K562 (cell line): ENCODE data around the gene ABHD14A. TPM values are rescaled to one million over a fixed set of nuclear protein-coding genes. Genes with fewer than 3 reads are reported as not detected.

Source experiments
- RERE ChIP-seq: sonication (generic); formaldehyde crosslinking; IDR thresholded peaks from 2 replicates; pipeline ENCODE4 v1.8.0; 2023; ENCODE audit warnings: missing genetic modification reagents, mild to moderate bottlenecking, borderline replicate concordance
- TCF3 ChIP-seq: sonication (generic); formaldehyde crosslinking; IDR thresholded peaks from 2 replicates; pipeline ENCODE4 v1.4.0; 2020; ENCODE audit warnings: mild to moderate bottlenecking, missing genetic modification reagents
- TSHZ1 ChIP-seq: fragments of 250-450 bp; sonication (Bioruptor Pico); IDR thresholded peaks from 2 replicates; pipeline ENCODE4 v1.4.0; 2020; ENCODE audit warnings: mild to moderate bottlenecking, moderate library complexity
- ZEB2 ChIP-seq: fragments of 450-650 bp; IDR thresholded peaks from 2 replicates; pipeline ENCODE4 v1.6.1; 2016
- ZNF347 ChIP-seq: fragments of 450-650 bp; formaldehyde crosslinking; IDR thresholded peaks from 2 replicates; pipeline ENCODE4 v1.4.0; 2020; ENCODE audit warnings: low read depth, mild to moderate bottlenecking, moderate library complexity
- polyA plus RNA-seq, 8 experiments: library from polyadenylated mRNA; depleted of rRNA in 4 of 8; stranded (reverse) in 5 of 8; unstranded in 3 of 8; fragments of >200 nt; fragmentation: Nextera tagmentation in 2 of 8; fragmentation: Illumina TruSeq in 1 of 8; extraction: Ambion mirVana in 2 of 8; extraction: Trizol in 1 of 8; gene quantifications; 2 replicates each; pipeline versions ENCODE4 v1.2.1 to v1.2.3, GENCODE V29; 2011 to 2014; ENCODE audit warnings: inconsistent platforms in 1 of 8, missing spikeins in 1 of 8
- total RNA-seq, 7 experiments: library from RNA; depleted of rRNA in 6 of 7; stranded (reverse); fragments of >200 nt in 6 of 7; fragmentation: Illumina TruSeq in 2 of 7; extraction: Trizol in 2 of 7; gene quantifications; 2 replicates each; pipeline versions ENCODE4 v1.2.1 to v1.2.3, GENCODE V29; 2011 to 2021; ENCODE audit warnings: low replicate concordance in 1 of 7

ABHD14A gene
- total and polyA plus RNA-seq, 9 of the 15 experiments (the other 6 are each of a cell fraction or from before 2014, with no cell fraction given), result 0.90 to 10.5 (median 8.3) TPM

- TF ChIP-seq TCF3 (CRISPR knock-in tag) (no peak), RERE (CRISPR knock-in tag) (no peak), ZEB2 (peak; percentile 62; the same call in 1 of the 2 replicates), TSHZ1 (CRISPR knock-in tag) (no peak), ZNF347 (CRISPR knock-in tag) (no peak)
- TF ChIP-seq, all 486 proteins: peak for 22
Observed at GRCh38 chr3:52001443-52001974, 26.6 kb downstream of the ABHD14A start (continued).
